Activated CD4-positive, alpha-beta T cell treated with anti-CD3 and anti-CD28 coated beads, Interleukin-2, amount 50 U/mL, for 16 hours (primary cell): Measurements from ENCODE around the gene SEPTIN6.

Experiments used
- DNase-seq: peaks from one replicate; pipeline ENCODE4 v3.0.0-alpha.2; 2020

The SEPTIN6 gene

DNA sequence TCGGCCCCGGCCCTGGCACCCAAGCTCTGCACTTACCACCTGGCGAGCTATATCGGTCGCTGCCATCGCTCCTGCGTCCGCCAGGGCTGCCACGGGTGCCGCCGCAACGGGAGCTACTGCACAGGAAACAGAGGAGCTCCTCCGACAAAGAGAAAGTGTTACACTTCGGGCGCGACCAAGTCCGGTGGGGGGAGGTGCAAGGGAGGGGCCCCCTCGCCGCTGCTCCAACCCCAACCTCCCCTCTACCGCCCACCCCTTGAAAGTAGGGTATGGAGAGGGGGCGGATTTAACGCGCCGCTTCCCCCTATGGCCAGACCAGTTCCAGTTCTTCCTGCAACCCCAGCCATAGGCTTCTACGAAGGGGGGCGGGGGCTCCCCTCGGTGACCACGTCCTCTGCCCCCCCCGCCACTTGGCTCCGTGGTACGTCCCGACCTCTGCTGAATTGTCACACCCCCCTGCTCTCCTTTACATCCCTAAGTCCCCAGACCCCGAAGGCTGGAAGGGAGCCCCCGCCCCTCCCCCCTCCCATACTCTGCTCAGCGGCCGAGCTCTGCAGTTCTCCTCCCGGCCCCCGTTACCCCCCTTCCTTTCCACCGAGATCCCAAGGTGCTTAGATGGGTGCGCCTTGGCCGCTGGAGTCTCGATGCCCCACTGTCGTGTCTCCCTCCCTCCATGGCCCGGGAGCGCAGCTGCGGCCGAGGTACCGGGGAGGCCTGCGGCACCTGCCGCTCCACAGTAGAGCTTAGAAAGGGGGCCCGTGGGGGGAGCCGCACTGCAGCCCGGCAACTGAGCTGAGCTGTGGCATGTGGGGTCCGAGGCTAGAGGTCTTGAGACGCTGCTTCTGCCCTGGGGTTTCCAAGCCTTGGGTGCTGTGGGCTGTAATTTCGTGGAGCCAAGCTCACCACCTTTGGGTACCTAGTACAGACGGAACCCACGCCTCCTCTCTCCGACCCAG is at the start of gene SEPTIN6:
TSS of gene SEPTIN6 (minus strand) at position 129 of the 956 bp plus-strand sequence. CDS start at position 66, 63 bp downstream.
- DNase-seq: peak; percentile 93

DNA sequence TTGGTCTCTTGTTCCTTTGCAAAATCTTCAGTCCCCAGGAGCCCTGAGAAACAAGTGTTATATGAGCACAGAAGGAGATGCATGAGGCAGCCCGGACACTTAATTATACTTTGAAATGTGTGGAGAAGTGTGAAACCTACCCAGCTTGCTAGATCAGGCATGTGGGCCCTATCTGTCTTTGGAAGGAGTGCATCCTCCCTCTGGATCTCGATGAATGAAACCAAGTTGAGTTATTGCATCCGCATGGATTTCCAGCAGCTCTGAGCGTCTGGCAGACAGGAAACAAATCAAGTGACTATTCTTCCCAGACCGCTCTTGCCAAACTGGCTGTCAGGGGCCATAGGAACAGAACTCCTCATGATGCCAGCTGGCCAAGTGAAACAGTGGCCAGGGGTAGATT is 45.8 kb upstream of the SEPTIN6 start:
- no peak for DNase-seq

DNA sequence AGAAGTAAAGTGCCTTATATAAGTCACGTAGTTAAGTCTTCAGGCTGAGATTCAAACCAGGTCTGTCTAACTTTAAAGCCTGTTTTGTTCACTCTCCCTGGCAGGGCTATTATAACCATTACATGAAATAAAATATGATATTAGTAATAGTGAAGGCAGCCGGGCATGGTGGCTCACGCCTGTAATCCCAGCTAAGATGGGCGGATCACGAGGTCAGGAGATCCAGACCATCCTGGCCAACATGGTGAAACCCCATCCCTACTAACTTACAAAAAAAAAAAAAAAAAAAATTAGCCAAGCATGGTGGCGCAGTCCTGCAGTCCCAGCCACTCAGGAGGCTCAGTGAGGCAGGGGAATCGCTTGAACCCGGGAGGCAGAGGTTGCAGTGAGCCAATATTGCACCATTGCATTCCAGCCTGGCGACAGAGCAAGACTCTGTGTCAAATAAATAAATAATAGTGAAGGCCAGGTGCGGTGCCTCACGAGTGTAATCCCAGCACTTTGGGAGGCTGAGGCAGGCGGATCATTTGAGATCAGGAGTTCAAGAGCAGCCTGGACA is 43.3 kb upstream of the SEPTIN6 start:
- DNase-seq: no peak

DNA sequence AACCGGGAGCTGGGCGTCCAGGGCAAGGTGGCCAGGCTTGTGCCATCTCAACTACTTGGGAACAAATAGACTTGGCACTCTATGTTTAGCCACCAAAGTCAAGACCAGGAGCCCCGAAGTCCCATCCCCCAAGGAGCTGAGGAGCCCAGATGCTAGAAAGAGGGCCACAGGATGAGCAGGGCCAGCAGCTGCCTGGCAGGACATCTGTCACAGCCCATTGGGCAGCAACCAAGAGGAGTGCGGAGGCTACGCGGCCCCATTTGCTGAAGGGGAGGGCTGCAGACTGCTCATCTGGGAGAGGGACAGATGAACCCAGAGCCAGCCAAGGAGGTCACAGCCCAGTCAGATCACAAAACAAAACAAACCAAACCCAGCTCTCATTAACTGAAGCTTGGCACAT is 42.5 kb upstream of the SEPTIN6 start:
- no peak for DNase-seq

DNA sequence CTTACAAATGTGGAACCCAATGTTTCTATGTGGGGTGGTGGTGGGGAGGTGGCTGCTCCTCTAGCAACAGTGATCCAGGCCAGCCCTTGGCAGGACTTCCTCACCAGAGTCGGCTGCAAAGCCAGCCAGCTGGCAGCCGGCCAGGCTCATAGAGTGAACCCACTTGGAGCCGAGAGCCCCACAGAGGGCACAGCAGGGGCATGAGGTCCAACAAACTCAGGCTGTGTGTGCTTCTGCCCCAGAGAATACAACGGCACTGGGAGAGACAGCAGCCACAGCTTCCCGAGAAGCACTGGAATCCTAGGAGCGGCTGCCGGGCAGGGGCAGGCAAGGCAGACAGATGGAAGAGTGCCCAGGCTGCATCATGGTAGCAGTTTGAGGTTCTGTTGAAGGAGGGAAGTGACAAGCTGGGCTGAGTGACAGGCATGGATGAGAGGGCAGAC is 42.0 kb upstream of the SEPTIN6 start:
- no peak for DNase-seq

GRCh38 chrX:119729408-119730201 is 36.6 kb upstream of the SEPTIN6 start:
- DNase-seq: peak; percentile 73

GRCh38 chrX:119728487-119728886 is 35.5 kb upstream of the SEPTIN6 start:
- DNase-seq: no peak

GRCh38 chrX:119726900-119727555 is 34.1 kb upstream of the SEPTIN6 start:
- peak; percentile 49 for DNase-seq

- DNase-seq: no peak
Measured at GRCh38 chrX:119721926-119722325, 29.0 kb upstream of the SEPTIN6 start.

DNA sequence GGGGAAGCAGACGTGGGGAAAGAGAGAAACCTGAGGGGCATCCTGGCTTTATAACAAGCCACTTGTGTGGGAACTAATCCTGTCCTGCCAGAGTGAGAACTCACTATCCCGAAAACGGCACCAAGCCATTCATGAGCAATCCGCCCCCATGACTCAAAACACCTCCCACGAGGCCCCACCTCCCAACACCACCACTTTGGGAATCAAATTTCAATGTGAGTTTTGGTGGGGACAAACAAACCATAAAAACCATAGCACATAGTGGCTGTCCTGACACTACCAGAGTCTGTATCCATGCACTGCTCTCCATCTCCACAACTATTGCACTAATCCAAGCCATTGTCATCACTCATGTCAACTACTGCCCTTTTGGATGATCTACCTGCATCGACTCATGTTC is 28.5 kb upstream of the SEPTIN6 start:
- no peak for DNase-seq

DNA sequence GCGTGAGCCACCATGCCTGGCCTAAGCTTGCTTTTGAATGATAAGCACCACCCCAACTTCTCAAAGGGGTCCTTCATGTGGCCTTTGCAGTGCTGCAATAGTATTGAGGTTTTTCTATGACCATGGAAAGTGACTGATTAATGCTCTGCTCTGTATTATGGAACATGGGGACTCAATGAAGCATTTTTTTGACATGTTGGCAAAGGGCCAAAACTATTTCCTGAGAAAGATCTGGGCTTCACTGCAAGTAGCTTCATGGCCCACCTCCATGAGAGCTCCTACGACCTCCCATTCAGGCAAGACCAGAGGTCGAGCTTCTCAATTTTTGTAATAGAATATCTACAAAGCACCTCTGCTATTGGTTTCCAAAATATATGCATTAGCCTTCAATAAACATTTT is 16.7 kb upstream of the SEPTIN6 start:
- DNase-seq: no peak

- DNase-seq: no peak
Measured at GRCh38 chrX:119708936-119709335, 16.0 kb upstream of the SEPTIN6 start.

- peak; percentile 70 for DNase-seq
Measured at GRCh38 chrX:119706616-119707015, 13.6 kb upstream of the SEPTIN6 start.

- DNase-seq: peak; percentile 57
Measured at GRCh38 chrX:119698845-119699244, 5.9 kb upstream of the SEPTIN6 start.

DNA sequence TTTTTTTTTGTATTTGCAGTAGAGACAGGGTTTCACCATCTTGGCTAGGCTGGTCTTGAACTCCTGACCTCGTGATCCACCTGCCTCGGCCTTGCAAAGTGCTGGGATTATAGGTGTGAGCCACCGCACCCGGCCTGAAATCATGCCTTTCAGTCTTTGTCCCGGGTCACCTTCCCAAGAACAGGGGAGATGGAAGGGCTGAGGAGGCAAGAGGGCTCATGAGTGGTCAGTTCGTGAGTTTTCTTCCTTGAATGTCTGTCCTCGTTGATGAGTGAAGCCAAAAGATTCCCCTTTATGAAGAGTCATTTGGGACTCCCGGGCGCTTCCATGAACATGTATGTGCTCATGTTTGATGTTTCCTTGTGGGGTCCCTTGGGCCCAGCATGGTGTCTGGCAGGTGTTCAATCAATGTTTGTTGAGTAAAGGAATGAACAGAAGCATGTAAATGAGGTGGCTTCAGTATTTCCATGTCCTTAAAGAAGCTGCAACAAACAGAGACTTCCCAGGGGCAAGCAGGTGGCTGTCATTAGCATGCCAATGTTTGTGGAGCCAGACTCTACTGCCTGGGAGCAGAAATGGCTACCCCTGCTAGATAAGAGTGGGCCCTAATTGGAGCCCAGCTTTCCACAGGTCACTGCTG is 3.4 kb upstream of the SEPTIN6 start:
- no peak for DNase-seq

DNA sequence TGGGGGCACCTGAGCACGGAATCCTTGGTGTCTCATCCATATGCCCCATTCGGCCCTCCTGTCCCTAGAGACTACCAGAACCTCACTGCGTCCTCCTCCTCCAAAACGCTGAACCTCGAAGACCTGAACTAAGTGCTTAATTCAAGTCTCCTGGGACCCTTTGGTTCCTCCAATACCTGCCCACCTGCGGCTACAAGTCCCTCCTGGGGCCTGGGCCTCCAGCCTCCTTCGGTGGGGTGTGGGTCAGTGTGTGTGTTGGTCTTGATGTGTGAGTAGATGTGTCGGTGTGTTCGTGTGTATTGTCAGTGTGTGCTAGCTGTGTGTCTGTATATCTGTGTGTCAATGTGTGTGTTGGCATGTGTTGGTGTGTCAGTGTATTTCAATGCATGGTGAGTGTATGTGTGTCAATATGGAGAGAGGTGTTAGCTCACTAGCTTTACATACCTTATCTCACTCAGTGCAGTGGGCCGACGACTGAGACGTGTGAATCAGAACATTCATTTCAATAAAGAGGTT is 2.6 kb upstream of the SEPTIN6 start:
- no peak for DNase-seq

DNA sequence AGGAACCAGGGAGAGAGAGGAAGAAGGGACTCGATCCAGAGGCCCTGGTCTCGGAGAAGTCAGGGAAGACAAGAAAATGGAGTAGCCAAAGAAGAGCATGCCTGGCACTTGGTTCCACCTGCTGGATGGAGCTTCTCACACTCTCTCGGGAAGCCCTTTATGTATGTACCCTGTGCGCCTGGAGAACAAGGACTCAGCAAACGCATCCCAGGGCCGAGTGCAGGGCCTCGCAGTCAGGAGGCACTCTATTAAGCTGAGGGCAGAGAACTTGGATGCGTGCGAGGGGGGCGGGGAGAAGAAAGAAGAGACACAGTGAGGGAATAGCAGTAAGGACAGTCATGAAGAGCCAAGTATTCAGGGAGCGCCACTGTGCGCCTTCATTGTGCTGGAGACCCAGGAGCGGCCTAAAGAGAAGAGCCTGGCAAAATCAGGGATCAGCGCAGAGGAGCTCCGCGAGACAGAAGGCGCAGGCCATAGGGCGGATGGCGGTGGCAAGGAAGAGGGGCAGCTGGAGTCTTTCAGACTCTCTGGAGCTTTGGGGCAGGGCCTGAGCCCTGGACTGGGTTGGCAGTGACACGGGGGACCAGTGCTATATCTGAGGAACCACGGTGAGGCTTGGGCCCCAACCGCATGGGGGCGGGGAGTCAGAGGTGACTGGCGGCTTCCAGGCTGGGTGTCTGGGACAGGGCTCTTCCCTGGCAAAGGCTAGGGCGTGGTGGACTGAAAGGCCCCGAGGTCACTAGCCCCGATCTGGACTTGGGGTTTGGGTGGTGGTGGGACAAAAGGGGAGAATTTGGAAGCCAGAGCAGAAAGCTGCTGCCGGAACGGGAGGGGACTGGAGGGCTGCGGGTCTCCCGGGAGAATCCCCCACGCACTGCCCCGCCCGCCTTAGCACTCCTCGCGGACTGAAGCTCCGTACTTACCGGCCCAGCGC is 1.9 kb upstream of the SEPTIN6 start:
- DNase-seq: no peak

- no peak for DNase-seq
Measured at GRCh38 chrX:119693996-119694451, 1.1 kb upstream of the SEPTIN6 start.

DNA sequence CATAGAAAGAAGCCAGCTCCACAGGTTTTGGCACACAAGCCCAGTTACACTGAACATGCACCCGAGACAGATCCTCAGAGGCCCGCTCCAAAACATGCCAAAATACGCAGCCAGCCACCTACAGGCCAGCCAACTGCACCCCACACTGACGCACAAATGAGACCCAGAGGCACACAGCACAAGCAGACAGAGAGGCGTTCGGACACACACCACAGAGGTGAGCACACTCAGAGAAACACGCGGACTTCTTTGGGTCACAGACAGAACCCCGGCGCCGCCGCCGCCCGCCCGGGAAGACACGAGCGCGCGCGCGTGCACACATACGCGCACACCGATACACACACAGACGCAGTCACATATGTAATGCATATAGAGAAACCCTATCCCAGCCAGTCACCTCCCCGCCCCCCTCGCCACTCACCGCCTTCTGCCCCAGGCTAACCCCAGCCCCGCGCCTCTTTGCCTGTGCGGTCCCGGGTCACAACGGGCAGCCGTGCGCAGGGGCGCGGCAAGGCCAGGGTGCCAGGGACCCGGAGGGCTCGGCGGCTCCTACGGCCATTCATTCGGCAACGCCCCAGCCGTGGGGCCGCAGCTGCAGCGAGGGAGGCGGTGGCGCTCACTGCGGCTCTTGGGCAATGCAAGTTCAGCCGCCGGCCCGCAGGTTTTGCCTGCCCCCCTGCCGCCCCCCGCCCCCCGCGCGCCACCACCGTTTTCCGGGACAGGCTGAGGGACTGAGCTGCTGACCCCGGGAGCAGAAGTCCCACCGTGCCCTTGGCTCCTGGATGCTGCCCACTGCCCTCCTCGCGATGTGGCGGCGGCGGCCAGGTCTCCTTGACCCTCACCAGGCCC is 553 bp downstream of the SEPTIN6 start:
- DNase-seq: peak; percentile 72
